B cell (primary cell): ENCODE measurements around the gene KEL. TPM values are rescaled to one million over a fixed set of nuclear protein-coding genes. Genes with fewer than 3 reads are reported as not detected.

Source experiments
- ATAC-seq: fragments of 200-7000 bp; cut with Tn5 transposase; one replicate; pipeline ENCODE4 v1.10.0; 2021; ENCODE audit warnings: low read depth, mild to moderate bottlenecking, moderate number of reproducible peaks, moderate library complexity
- CTCF ChIA-PET: fragments of 350-600 bp; sonication (Branson Sonifier 250); formaldehyde crosslinking; loops from one replicate; lab custom pipeline; 2021; ENCODE audit warnings: antibody characterized with exemption, inconsistent platforms; lab: Charles Lee
- POLR2A ChIA-PET: fragments of 350-600 bp; sonication (Branson Sonifier 250); formaldehyde crosslinking; loops from one replicate; lab custom pipeline; 2021; ENCODE audit warnings: antibody characterized with exemption; lab: Charles Lee
- DNase-seq: peaks from one replicate; pipeline ENCODE4 v3.0.0; 2013
- H2AFZ ChIP-seq: 2 replicates; pipeline ENCODE4 v1.6.1; 2012; ENCODE audit warnings: mild to moderate bottlenecking, low read depth, low read length; ENCODE audit not compliant: insufficient read depth, poor library complexity, severe bottlenecking
- H3K27ac ChIP-seq, 2 donors: 1 replicate in 1 of 2; 2 replicates in 1 of 2; pipeline ENCODE4 v1.5.1; 2012 to 2013; ENCODE audit warnings: low read length in 2 of 2, mild to moderate bottlenecking in 2 of 2, moderate library complexity in 1 of 2
- H3K27me3 ChIP-seq, 4 experiments: fragments of 200-600 bp in 1 of 4; sonication (generic) in 1 of 4; replicated peaks in 1 of 4; 1 replicate in 2 of 4; 2 replicates in 2 of 4; pipeline versions ENCODE4 v1.6.1 to v1.7.0; 2013 to 2016; ENCODE audit warnings: low read length in 3 of 4, mild to moderate bottlenecking in 2 of 4, mixed read lengths in 1 of 4, moderate library complexity in 1 of 4; ENCODE audit not compliant: insufficient read depth in 4 of 4, control insufficient read depth in 3 of 4; ENCODE audit errors: control extremely low read depth in 1 of 4
- H3K36me3 ChIP-seq, 2 experiments: replicated peaks in 1 of 2; 1 replicate in 1 of 2; 2 replicates in 1 of 2; pipeline versions ENCODE4 v1.6.1 to v1.7.1; 2013; ENCODE audit warnings: low read length in 1 of 2; ENCODE audit not compliant: insufficient read depth in 2 of 2, control insufficient read depth in 1 of 2; ENCODE audit errors: control extremely low read depth in 1 of 2, extremely low read depth in 1 of 2
- H3K4me1 ChIP-seq, 2 donors: fragments of 200-600 bp in 1 of 2; sonication (generic) in 1 of 2; 1 replicate in 1 of 2; 2 replicates in 1 of 2; pipeline versions ENCODE4 v1.5.1 to v1.6.1; 2013 to 2017; ENCODE audit warnings: low read length in 2 of 2; ENCODE audit not compliant: control insufficient read depth in 2 of 2, insufficient read depth in 2 of 2
- H3K4me2 ChIP-seq: replicated peaks from 2 replicates; pipeline ENCODE3; 2012; ENCODE audit warnings: mild to moderate bottlenecking, low read depth, low read length; ENCODE audit not compliant: poor library complexity, severe bottlenecking
- H3K4me3 ChIP-seq, 5 experiments: fragments of 200-600 bp in 1 of 5; sonication (generic) in 1 of 5; 1 replicate in 3 of 5; 2 replicates in 2 of 5; pipeline versions ENCODE4 v1.5.1 to v1.7.0; 2011 to 2016; ENCODE audit warnings: low read length in 4 of 5, mild to moderate bottlenecking in 4 of 5, low read depth in 2 of 5, control low read depth in 1 of 5, moderate library complexity in 1 of 5; ENCODE audit not compliant: insufficient read depth in 1 of 5; ENCODE audit errors: control extremely low read depth in 1 of 5, extremely low read depth in 1 of 5
- H3K79me2 ChIP-seq: fragments of 200-600 bp; sonication (generic); one replicate; pipeline ENCODE4 v1.6.0; 2016; ENCODE audit warnings: low read length; ENCODE audit not compliant: control insufficient read depth, insufficient read depth
- H3K9ac ChIP-seq: fragments of 200-600 bp; sonication (generic); 2 replicates; pipeline ENCODE4 v1.6.1; 2017; ENCODE audit warnings: mild to moderate bottlenecking, low read length, moderate library complexity
- H3K9me3 ChIP-seq, 3 donors: one replicate each; pipeline versions ENCODE4 v1.6.1 to v1.7.1; 2013; ENCODE audit warnings: low read length in 2 of 3; ENCODE audit not compliant: control insufficient read depth in 2 of 3, insufficient read depth in 1 of 3; ENCODE audit errors: control extremely low read depth in 1 of 3
- H4K20me1 ChIP-seq: 2 replicates; pipeline ENCODE4 v1.6.0; 2012; ENCODE audit warnings: mild to moderate bottlenecking, low read length; ENCODE audit not compliant: insufficient read depth, control insufficient read depth, poor library complexity, severe bottlenecking
- H3K27ac Mint-ChIP-seq: one replicate; pipeline ENCODE4 v1.8.0; 2021; ENCODE audit warnings: mixed read lengths
- H3K27me3 Mint-ChIP-seq: one replicate; pipeline ENCODE4 v1.8.0; 2021; ENCODE audit warnings: mixed read lengths
- H3K4me1 Mint-ChIP-seq: one replicate; pipeline ENCODE4 v1.8.0; 2021; ENCODE audit warnings: mixed read lengths
- H3K4me3 Mint-ChIP-seq: one replicate; pipeline ENCODE4 v1.8.0; 2021; ENCODE audit warnings: mixed read lengths
- H3K9me3 Mint-ChIP-seq: one replicate; pipeline ENCODE4 v1.8.0; 2022; ENCODE audit warnings: mixed read lengths; ENCODE audit not compliant: insufficient read depth
- EZH2 ChIP-seq: IDR thresholded peaks from 2 replicates; pipeline ENCODE4 v1.6.1; 2012; ENCODE audit warnings: borderline replicate concordance, low read depth, mild to moderate bottlenecking, moderate library complexity, low read length; ENCODE audit not compliant: insufficient read depth, poor library complexity, severe bottlenecking
- WGBS: methylation state at CpG from one replicate; pipeline ENCODE4 v1.1.5; 2013; ENCODE audit warnings: missing lambda C conversion rate; ENCODE audit not compliant: insufficient coverage; 5-methylcytosine and 5-hydroxymethylcytosine counted together
- intact Hi-C: fragments of 100-400 bp; cut with micrococcal nuclease; formaldehyde crosslinking; loops from one replicate; pipeline ENCODE4 v1.10.0; 2022
- polyA plus RNA-seq: library from polyadenylated mRNA; depleted of rRNA; stranded (reverse); fragments of >200 nt; gene quantifications from 2 replicates; pipeline ENCODE4 v1.2.3, GENCODE V29; 2012
- total RNA-seq, 2 donors: library from RNA; stranded (reverse); fragments of 120-200 nt in 1 of 2; gene quantifications; 1 replicate in 1 of 2; 2 replicates in 1 of 2; pipeline versions ENCODE4 v1.2.3 to v1.2.4, GENCODE V29; 2013 to 2022
- TF ChIP-seq, protein P1 (sequence below): fragments of 200-600 bp; IDR thresholded peaks from one replicate; pipeline ENCODE4 v1.8.0; 2022; ENCODE audit warnings: antibody characterized with exemption, mild to moderate bottlenecking

Gene KEL
- total and polyA plus RNA-seq, 2 donors (not counting 1 experiment from before 2014, with no cell fraction given) = 0.27 to 0.71 TPM

GRCh38 chr7:142908921-142909890 is 53.0 kb downstream of the KEL start:
- Histone ChIP-seq H3K4me2 (no peak overlapping the region), H3K4me1 (no peaks in the 10 kb centered on the region), H4K20me1 (no peaks in the 10 kb centered on the region), H3K9me3 (peaks cover 0 to 8% (median 3%) of the 10 kb centered on the region in 3 donors), H3K36me3 (no peaks in the 10 kb centered on the region), H3K4me3 (no peak overlapping the region), H3K79me2 (no peaks in the 10 kb centered on the region), H3K27ac (no peak overlapping the region), H3K27me3 (peaks cover 0 to 9% (median 3%) of the 10 kb centered on the region in 4 experiments), H3K9ac (no peak overlapping the region), H2AFZ (no peak overlapping the region)
- H3K9me3 Mint-ChIP-seq = no peaks in the 10 kb centered on the region
- TF ChIP-seq, protein P1, sequence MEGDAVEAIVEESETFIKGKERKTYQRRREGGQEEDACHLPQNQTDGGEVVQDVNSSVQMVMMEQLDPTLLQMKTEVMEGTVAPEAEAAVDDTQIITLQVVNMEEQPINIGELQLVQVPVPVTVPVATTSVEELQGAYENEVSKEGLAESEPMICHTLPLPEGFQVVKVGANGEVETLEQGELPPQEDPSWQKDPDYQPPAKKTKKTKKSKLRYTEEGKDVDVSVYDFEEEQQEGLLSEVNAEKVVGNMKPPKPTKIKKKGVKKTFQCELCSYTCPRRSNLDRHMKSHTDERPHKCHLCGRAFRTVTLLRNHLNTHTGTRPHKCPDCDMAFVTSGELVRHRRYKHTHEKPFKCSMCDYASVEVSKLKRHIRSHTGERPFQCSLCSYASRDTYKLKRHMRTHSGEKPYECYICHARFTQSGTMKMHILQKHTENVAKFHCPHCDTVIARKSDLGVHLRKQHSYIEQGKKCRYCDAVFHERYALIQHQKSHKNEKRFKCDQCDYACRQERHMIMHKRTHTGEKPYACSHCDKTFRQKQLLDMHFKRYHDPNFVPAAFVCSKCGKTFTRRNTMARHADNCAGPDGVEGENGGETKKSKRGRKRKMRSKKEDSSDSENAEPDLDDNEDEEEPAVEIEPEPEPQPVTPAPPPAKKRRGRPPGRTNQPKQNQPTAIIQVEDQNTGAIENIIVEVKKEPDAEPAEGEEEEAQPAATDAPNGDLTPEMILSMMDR = peak; percentile 29
- no peak for TF ChIP-seq EZH2
- ATAC-seq (peak; percentile 51), DNase-seq (peak; percentile 31)
- ChIA-PET POLR2A (no interaction called here), CTCF (interaction anchor here (0.8 to 3.6 kb wide), 7 partner anchors 8 to 306 kb away, joined by 3 to 21 read pairs (median 3); no protein-coding TSS in a partner anchor)
- H3K4me1 Mint-ChIP-seq = no peaks in the 10 kb centered on the region
- no peak overlapping the region for H3K4me3 Mint-ChIP-seq
- 75% methylated on average over 21 of the region's 21 CpGs for WGBS
- no peak overlapping the region for H3K27ac Mint-ChIP-seq
- intact Hi-C loops = loop anchor here (1.0 kb wide), 1 partner anchor 93 kb away; no protein-coding TSS in a partner anchor
- peaks cover 39% of the 10 kb centered on the region for H3K27me3 Mint-ChIP-seq

DNA sequence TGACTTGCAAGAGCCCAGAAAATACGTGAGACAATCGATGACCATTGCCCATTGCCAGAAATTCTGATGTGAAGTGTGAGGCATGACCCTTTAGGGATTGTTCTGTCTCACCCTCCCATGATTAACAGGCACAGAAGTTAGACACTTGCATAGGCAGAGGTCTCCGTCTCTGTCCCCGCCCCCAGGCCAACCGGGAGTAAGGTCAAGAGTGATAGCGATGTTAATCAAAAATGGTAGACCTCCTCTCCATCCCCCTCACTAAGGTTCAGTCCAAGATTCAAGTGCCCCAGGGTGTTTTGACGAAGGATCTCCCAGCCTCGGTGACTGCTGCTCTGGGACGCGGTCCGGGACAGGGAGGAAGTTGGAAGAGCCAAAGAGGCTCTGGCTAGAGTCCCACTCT is 53.9 kb downstream of the KEL start:
- ATAC-seq (no peak), DNase-seq (no peak)
- Histone ChIP-seq H3K36me3 (no peaks in the 10 kb centered on the region), H3K27me3 (peaks cover 0 to 9% (median 3%) of the 10 kb centered on the region in 4 experiments), H3K4me3 (no peak overlapping the region), H3K9me3 (peaks cover 0 to 8% (median 3%) of the 10 kb centered on the region in 3 donors), H4K20me1 (no peaks in the 10 kb centered on the region), H2AFZ (no peak overlapping the region), H3K4me1 (no peaks in the 10 kb centered on the region), H3K9ac (no peak overlapping the region), H3K4me2 (no peak overlapping the region), H3K27ac (no peak overlapping the region), H3K79me2 (no peaks in the 10 kb centered on the region)
- WGBS = 88% methylated on average over 8 of the region's 11 CpGs
- Mint-ChIP-seq H3K27ac (no peak overlapping the region), H3K4me1 (no peaks in the 10 kb centered on the region), H3K9me3 (no peaks in the 10 kb centered on the region), H3K27me3 (peaks cover 34% of the 10 kb centered on the region), H3K4me3 (no peak overlapping the region)
- ChIA-PET CTCF (no interaction called here), POLR2A (no interaction called here)
- no peak for TF ChIP-seq EZH2
- TF ChIP-seq, protein P1 = no peak
- intact Hi-C loops = no loop called here
